ENCODE measurements around the gene CREB3L2. TPM values are rescaled to one million over a fixed set of nuclear protein-coding genes. Genes with fewer than 3 reads are reported as not detected.

The CREB3L2 gene
- total and polyA plus RNA-seq, 2 of the 4 experiments (the other 2 are of a cell fraction) = 42.3 to 57.9 TPM

- Histone ChIP-seq H4K20me1 (ENCODE audit: insufficient read depth, low read length) (no peaks in the 10 kb centered on the region; the same call in 1 of the 2 replicates), H3K4me2 (ENCODE audit: low read depth, low read length) (no peak overlapping the region), H3K14ac (replicated peaks; ENCODE audit: low read depth, low read length) (no peak overlapping the region), H3K36me3 (ENCODE audit: control insufficient read depth, insufficient read depth, low read length) (0 out of 2 replicates have a peak, but pooled peaks cover 2% of the 10 kb centered on the region), H3K4ac (ENCODE audit: low read depth, low read length) (no peak overlapping the region), H2BK20ac (ENCODE audit: low read depth, low read length) (no peak overlapping the region), H2BK5ac (ENCODE audit: low read depth, low read length, poor library complexity, severe bottlenecking) (no peak overlapping the region), H3K18ac (ENCODE audit: low read depth, low read length) (no peak overlapping the region), H3K9me1 (ENCODE audit: insufficient read depth, low read length) (peaks cover 7% of the 10 kb centered on the region; the same call in 1 of the 2 replicates), H3K27ac (ENCODE audit: insufficient read depth, low read length) (no peak overlapping the region), H3K9me3 (ENCODE audit: control insufficient read depth, insufficient read depth, low read length) (no peaks in the 10 kb centered on the region), H2BK15ac (ENCODE audit: low read depth, low read length) (no peak overlapping the region), H3K4me3 (ENCODE audit: insufficient read depth, low read depth, low read length) (no peak overlapping the region), H2AK9ac (replicated peaks; ENCODE audit: low read depth, low read length, poor library complexity) (no peak overlapping the region), H3K23ac (ENCODE audit: low read depth, low read length) (no peak overlapping the region), H3K56ac (ENCODE audit: extremely low read depth, insufficient read depth, low read length) (no peak overlapping the region), H2AK5ac (ENCODE audit: low read depth, low read length) (no peak overlapping the region), H3K79me1 (ENCODE audit: low read depth in 1 of 2, low read length in 2 of 2) (no peaks in the 10 kb centered on the region; a peak in 1 of 4 replicates), H4K91ac (ENCODE audit: insufficient read depth, low read depth, low read length) (no peak overlapping the region), H4K5ac (ENCODE audit: low read depth, low read length) (no peak overlapping the region), H3K9ac (ENCODE audit: low read depth, low read length) (no peak overlapping the region), H3K4me1 (ENCODE audit: control insufficient read depth, insufficient read depth, low read length) (peaks cover 13% of the 10 kb centered on the region; the same call in 1 of the 2 replicates), H4K8ac (ENCODE audit: low read depth in 2 of 2, low read length in 2 of 2) (no peak overlapping the region), H2BK120ac (ENCODE audit: low read depth, low read length) (no peak overlapping the region), H2AFZ (replicated peaks; ENCODE audit: low read length, poor library complexity) (no peak overlapping the region), H3K27me3 (ENCODE audit: control insufficient read depth, insufficient read depth, low read length) (no peaks in the 10 kb centered on the region)
- TF ChIP-seq POLR2A (IDR thresholded peaks at IDR 0.05; ENCODE audit: low read depth, low read length) (no peak), ELK1 (IDR thresholded peaks at IDR 0.05; ENCODE audit: borderline replicate concordance, low read depth, low read length) (no peak), CTCF (conservative IDR thresholded peaks at IDR 0.05; ENCODE audit: low read depth, low read length) (no peak), MXI1 (IDR thresholded peaks at IDR 0.05; ENCODE audit: borderline replicate concordance, low read depth, low read length) (no peak), CHD1 (IDR thresholded peaks at IDR 0.05; ENCODE audit: low read depth, low read length) (no peak), SMC3 (IDR thresholded peaks at IDR 0.05; ENCODE audit: low read depth, low read length) (no peak)
- no TSS peak for BruUV-seq (replicated peaks)
- dilution Hi-C loops (cut with HindIII; ENCODE audit: low sequenced_read_pairs, unreplicated experiment) = no loop called here
- ATAC-seq (ENCODE audit: low read depth) = no peak
- ChIA-PET CTCF (interaction anchor here (0.7 kb wide), 1 partner anchor 185 kb away, joined by 3 read pairs; no protein-coding TSS in a partner anchor), POLR2A (ENCODE audit: unreplicated experiment) (interaction anchor here (0.5 kb wide), 1 partner anchor 12 kb away, joined by 3 read pairs; no protein-coding TSS in a partner anchor)
- in situ Hi-C loops (cut with MboI; ENCODE audit: low sequenced_read_pairs) = no loop called here
- no peak for DNase-seq
- WGBS, 2 experiments (ENCODE audit: extremely low coverage in 2 of 2, insufficient read length in 1 of 2) = no CpG with 5 or more reads among the region's 1 CpG
- intact Hi-C loops (cut with micrococcal nuclease) = no loop called here
Observed at GRCh38 chr7:137853053-137853452, 148.8 kb downstream of the CREB3L2 start.
